GM21619 (cell line): ENCODE results near the gene UNC93A.
"Not testable (repeated sequence)": the region's sequence is repeated elsewhere in the genome, so short reads cannot be mapped to it uniquely, and the experiment has no call there.

ENCODE experiments used
- ATAC-seq: cut with Tn5 transposase; IDR thresholded peaks from one replicate; pipeline ENCODE4 v1.9.1; 2021; ENCODE audit not compliant: unreplicated experiment

UNC93A gene

DNA sequence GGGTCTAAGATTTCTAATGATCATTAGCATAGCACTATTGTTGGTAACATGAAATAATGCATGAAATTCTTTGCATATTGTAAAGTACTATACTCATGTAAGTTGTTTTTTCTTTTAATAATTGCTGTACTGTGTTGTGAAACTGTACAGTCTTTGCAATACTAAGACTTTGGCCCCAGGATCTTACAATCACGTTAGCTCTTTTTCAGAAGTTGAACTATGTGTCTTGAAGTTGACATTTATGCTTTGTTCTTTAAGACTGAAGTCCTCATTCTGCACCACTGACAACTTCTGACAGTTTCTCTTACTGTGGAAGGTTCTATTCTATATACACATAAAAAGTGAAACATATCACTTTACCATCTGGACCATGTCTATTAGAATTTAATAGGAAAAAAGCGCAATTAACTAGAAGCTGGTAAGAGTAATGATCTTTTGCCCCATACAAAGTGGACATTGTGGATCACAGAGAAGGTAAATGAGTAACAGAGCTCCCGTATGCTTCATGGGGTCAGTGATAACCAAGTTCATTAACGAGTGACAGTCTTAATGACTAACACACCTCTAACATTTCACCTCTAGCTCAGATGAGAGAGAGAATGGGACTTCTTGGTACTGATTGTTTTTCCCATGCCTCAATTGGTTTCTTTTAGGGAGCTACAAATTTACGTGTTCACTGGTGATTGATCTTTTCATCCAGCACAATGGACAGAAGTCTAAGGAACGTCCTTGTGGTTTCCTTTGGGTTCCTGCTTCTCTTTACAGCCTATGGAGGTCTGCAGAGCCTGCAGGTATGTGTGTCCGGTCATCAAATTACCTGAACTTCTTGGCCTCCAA lies at the start of gene UNC93A:
Gene UNC93A, plus strand, starts transcription at position 530 of the 837 bp plus-strand sequence. Its CDS starts 175 bp downstream, at position 705.
- ATAC-seq = no peak

DNA sequence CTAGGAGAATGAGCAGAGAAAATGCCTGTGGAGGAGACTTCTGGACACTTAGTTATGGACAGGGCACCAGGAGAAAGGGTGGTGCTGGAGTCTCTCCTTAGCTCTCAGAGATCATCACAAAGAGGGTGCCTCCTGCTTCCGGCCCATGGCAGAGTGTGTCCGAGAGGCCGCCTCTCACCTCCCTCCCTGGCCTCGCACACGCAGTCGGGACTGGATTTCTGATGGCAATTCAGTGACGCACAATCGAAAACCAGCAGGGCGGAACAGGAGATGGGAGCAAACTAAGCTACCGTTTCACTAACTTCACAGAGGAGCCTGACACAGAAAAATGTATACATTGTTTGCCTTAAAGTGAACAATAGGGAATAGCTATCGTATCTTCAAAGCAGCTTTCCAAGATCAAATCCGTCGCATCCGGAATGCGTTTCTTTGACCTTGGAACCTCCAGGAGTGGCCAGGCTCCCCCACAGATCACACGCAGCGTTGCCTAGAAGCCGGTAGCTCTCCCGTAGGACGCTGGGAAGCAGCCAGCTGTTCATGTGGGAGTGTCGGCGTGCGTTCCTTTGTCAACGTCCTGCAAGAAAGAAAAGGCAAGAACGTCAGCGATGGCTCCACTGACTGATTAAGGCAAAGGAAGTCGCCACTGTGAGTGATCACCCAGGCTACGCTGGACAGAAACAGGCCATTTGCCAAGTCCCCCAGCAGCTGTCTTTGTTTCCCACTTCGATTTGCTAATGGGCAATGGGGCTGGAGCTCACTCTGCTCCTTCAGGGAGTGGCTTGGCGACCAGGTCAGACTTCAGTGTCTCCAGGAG lies 49.6 kb upstream of the UNC93A start:
- ATAC-seq = not testable (repeated sequence)

DNA sequence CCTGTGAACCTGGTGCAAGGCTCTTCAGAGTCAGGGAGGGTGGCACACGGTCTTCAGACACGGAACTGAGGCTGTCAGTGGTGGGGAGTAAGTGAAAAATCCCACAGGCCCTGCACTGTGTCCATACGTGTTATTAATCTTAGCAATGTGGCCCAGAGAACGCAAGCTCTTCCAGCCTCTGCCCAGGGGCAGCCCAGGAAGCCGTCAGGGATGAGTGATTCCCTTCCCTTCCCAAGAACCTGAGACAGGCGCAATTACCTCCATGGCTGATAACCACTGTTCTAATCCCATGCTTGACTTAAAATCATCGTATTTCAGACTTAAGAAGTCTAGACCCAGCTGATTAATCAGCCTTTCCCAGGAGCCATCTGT lies 49.0 kb upstream of the UNC93A start:
- not testable (repeated sequence) for ATAC-seq

DNA sequence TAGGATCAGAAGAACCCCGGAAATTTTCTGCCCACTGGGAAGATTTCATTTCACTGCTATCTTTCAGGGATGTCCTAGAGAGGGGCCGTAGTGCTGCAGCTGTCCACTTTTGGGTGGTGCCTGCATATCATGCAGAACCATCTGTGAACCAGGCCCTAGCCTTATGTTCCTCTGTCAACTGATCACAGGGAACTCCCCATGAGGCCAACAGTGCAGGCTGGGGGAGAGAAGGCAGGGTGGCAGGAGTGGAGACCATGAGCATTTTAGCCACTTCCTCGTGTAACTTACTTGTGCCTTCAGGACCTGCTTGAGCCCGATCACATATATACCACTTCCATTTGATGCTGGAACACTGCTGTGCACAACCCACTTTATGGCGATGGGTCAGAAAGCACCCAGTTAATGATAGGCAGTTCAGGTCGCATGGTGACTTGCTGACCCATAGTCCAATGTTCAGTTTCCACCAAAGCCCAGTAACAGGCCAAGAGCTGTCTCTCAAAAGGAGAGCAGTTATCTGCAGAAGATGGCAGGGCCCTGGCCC lies 48.5 kb upstream of the UNC93A start:
- not testable (repeated sequence) for ATAC-seq

DNA sequence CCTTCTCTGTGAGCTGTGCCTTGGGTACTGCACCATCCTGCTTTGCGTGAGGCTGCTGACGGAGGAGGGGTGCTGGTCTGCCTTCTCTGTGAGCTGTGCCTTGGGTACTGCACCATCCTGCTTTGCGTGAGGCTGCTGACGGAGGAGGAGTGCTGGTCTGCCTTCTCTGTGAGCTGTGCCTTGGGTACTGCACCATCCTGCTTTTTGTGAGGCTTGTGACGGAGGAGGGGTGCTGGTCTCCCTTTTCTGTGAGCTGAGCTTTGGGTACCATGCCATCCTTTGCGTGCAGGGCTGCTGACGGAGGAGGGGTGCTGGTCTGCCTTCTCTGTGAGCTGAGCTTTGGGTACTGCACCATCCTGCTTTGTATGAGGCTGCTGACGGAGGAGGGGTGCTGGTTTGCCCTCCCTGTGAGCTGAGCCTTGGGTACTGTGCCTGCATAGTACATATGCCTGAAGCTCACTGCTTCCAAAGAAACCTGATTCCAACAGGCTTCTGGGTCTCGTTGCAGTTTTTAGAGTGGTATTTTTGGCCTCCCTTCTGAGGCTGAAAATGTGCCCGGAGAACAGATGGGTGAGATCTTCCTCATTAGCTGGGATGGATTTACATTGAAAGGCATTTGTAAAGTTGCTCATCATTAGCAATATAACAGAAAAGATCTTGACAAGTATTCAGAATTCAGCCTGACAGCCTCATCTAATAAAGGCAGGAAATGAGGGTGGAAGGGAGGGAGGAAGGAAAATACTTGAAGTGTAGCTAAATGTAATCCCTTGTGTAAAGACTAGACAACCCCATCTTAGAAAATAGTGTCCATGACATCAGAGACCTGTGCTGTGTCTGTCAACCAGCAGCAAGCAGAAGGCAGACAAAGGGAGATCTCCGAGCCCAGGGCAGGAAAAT lies 46.8 kb upstream of the UNC93A start:
- ATAC-seq = no peak

DNA sequence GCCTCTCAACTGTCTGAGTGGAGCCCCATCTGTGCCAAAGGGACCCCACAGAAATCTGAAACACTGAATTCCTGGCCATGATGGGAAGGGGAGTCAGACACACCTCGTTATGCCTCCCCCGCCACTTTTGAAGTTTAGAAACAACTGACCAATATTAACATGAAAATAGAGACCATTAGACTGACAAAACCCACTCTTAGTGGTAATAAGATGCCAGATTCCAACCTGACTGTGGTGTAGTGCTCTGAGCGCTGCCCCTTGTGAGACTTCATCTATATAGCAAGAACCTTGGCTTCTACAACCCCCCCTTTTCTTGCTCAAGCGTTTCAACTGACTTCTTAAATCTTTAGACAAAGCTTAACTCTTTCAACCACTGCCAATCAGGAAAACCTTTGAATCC lies 46.1 kb upstream of the UNC93A start:
- ATAC-seq = no peak

DNA sequence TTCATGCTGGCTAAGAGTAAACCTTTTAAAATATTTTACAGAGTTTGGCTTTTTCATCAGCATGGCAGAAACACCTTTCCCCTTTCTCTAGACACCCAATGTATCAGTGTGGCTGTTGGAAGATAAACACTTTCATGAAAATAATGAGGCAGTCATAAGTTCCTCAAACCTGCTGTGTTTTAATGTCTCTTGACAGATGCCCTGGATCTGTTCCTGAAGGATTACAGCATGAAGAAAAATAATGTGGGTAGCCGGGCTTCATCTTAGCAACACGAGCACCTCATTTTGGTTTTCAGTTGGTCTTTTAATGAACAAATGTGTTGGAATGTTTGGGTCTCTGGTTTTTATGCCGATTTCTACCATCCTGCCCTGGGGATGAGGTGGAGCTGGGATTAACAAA lies 45.5 kb upstream of the UNC93A start:
- no peak for ATAC-seq

DNA sequence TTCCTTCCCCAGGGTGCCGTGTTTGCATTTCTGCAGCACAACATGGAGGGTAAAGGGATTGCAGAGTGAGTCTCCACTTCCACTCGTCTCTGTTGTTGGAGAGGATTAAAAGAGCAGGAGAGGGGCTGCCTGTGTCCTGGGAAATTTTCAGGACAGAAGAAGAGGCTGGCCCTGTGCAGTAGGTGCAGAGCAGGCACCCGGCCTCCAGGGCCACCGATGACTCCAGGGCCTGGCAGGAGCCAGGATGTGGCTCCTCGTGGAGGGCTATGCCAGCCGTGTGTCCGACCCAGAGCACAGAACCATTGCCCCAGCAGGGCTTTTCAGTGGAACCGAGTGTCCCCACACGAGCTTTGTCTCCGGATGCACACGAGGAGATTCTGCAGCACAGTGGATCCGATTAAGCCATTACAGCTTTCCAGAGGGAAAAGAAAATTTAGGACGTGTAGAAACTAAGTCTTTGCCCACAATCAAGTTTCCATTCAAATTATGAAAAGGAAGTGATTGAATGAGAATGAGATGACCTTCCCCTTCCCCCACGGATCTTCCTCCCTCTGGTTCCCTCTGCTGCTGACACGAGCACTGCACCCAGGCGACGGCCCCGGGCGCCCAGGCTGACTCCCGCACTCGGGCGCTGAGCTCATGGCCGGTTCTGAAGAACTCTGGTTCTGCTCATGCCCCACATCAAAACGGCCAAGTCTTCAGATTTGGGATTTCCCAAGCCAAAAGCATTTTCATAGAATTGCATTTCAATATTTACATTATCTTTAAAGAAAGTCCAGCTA lies 43.1 kb upstream of the UNC93A start:
- ATAC-seq = no peak

DNA sequence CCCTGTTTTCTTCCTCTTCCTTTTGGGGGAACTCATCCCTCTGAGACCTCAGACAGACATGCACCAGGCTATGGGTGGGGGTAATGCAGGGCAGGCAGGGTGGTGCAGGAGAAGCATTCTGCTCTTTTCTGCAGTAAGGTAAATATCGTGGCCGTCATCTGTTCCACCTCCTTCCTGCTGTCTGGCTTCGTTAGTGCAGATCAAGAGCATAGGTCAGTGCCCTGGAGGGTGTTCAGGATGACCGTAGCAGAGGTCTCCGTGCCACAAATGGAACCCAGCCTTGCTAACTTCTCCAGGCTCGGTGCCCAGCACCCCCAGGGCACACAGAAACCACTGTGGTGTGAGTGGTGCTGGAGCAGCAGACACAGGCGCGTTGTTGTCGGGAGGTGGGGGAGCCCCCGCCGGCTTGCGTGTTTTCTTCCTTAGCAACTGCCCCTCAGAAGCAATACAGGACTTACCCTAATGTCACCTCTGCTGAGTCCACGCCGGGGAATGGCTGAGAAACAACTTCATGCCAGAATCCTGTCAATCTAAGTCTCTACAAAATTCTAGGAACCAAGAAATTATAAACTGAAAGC lies 42.1 kb upstream of the UNC93A start:
- not testable (repeated sequence) for ATAC-seq

DNA sequence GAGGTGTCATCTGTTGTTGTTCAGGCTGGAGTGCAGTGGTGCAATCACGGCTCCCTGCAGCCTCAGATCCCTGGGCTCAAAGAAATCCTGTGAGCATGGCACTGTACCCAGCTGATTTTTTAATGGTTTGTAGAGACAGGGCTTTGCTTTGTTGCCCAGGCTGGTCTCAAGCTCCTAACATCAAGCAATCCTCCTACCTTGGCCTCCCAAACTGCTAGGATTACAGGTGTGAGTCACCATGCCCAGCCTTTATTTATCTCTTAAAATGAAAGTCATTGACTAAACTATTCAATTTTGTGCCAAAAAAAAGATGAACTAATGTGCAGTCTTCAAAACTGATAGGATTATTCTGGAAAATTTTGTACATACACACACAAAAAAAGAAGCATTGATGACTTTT lies 38.8 kb upstream of the UNC93A start:
- ATAC-seq = no peak

DNA sequence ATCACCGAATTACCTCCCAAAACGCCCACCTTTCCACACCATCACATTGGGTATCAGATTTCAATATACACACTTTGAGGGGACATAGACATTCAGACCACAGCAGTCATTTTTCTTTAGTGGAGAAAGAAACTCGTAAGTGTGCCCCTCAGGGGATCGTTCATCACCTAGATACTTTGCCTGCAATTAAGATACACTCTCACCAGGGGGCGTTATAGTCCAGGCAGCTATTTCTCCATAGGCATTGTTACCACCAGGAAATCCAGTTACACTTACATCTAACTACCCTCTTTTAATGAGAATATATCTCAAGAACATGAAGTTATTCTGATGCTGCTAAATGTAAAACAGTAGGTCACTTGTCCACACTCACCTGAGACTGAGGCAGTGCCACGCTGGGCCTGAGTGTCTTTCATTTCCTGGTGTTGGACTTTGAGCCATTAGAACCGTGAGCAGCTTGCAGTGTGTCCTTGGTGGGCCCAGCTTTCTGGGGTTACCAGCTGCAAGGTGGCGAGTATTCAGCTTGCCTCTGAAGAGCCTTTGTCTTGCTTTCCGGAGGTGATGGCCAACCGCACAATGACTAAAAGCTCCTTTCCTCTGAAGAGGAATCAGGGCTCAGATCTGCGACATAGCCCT lies 35.1 kb upstream of the UNC93A start:
- no peak for ATAC-seq

DNA sequence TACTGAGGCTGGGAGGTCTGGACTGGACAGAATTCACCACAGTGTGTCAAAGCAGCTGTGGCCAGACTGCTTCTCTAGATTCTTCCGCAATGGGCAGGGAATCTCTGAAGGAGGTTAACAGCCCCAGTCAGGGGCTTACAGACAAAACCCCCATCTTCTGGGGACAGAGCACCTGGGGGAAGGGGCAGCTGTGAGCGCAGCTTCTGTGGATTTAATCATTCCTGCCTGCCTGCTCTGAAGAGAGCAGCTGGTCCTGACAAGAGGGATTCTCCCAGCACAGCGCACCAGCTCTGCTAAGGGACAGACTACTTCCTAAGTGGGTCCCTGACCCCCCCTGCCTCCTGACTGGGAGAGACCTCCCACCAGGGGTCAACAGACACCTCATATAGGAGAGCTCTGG lies 32.5 kb upstream of the UNC93A start:
- no peak for ATAC-seq

DNA sequence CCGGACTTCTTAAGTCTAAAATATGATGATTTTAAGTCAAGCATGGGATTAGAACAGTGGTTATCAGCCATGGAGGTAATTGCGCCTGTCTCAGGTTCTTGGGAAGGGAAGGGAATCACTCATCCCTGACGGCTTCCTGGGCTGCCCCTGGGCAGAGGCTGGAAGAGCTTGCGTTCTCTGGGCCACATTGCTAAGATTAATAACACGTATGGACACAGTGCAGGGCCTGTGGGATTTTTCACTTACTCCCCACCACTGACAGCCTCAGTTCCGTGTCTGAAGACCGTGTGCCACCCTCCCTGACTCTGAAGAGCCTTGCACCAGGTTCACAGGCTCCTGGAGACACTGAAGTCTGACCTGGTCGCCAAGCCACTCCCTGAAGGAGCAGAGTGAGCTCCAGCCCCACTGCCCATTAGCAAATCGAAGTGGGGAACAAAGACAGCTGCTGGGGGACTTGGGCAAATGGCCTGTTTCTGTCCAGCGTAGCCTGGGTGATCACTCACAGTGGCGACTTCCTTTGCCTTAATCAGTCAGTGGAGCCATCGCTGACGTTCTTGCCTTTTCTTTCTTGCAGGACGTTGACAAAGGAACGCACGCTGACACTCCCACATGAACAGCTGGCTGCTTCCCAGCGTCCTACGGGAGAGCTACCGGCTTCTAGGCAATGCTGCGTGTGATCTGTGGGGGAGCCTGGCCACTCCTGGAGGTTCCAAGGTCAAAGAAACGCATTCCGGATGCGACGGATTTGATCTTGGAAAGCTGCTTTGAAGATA lies 24.9 kb upstream of the UNC93A start:
- not testable (repeated sequence) for ATAC-seq

DNA sequence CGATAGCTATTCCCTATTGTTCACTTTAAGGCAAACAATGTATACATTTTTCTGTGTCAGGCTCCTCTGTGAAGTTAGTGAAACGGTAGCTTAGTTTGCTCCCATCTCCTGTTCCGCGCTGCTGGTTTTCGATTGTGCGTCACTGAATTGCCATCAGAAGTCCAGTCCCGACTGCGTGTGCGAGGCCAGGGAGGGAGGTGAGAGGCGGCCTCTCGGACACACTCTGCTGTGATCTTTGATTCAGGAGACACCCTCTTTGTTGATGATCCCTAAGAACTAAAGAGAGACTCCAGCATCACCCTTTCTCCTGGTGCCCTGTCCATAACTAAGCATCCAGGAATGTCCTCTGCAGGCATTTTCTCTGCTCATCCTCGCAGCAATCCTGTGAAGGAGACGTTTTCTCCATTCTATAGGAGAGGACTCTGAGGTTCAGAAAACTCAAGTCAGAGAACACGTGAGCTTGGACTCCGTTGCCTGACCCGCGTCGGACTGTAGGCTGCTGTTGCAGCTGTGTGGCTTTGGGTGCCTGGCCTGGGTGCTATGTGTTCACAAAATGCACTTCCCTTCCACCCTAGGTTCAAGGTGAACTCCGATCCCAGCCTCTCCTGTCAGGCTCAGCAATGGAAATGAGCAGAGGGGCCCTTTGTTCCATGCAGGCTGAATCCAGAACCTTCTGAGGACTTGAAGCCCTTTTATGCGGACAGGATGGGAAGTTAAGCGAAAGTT lies 24.1 kb upstream of the UNC93A start:
- no peak for ATAC-seq

DNA sequence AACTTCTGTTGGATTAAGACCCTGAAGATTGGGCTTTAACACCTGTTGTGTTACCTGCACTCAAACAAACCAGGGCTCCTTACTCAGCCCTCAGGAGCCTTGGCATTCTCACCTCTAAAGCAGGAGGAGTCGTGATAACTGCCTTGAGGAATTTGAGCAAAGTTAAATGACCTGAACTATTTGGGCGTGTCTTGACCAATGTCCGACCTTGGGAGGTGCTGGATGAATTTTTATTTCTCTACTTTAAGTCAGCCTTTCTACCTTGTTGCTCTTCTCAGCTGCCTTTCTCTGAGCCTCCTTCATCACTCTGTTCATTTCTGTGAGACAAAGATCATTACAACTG lies 23.6 kb upstream of the UNC93A start:
- ATAC-seq = not testable (repeated sequence)

DNA sequence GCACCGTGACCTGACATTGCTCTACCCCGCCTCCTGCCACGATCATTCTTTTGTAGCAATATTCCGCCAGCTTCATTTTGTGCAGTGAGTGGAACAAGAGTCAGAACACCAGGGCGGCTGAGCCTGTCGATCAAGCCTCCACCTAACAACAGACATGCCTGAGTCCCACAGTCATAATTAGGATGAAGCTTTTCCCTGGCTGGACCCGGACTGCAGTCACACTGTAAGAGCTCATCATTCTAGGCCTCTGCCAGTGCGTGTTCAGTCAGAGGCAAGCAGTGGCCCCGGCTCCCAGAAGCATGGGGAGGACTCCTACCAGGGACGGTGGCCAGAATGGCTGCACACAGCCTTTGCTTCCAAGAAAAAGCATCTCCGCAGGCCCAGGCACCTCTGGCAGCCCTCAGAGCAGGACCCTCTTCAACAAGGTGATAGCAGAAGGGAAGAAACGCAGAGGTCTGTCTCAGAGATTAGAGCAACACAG lies 23.2 kb upstream of the UNC93A start:
- ATAC-seq = no peak

DNA sequence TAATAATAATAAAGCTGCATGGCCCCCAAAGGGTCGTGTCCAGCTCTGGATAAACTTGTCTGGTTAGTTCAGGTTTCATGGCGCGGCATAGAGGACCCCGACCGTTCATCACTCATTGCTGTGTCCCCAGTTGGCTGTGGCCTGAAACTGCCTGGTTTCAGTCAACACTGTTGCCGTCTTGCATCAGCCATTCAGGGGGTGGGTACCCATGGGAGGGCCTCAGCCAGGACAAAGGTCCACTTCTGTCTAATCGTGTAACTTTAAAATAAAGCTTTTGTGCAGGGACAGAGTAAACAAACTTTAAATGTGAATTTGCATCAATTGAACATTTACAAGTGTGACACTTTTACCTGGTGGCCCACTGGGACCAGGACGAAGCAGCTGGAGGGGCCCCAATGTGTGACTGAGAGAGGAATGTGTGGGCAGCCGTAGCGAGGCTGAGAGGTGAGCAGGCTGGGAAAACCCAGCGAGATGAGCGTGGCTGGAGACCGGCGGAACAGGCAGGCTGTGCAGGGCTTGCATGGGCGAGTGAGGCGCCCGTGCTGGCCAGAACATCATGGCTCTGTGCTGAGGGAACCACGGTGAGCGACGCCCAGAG lies 22.3 kb upstream of the UNC93A start:
- ATAC-seq = no peak
